ENCODE data around the gene UGT1A7.
"Not testable (repeated sequence)": the region's sequence is repeated elsewhere in the genome, so short reads cannot be mapped to it uniquely, and the experiment has no call there.

Gene UGT1A7

GRCh38 chr2:233651430-233651829, 30.3 kb upstream of the UGT1A7 start:
- in situ Hi-C loops (cut with HindIII; ENCODE audit: low pct_ligation_motif_present, low sequenced_read_pairs) = no loop called here
- Histone ChIP-seq H3K27me3 (replicated peaks) (no peaks in the 10 kb centered on the region), H3K4me3 (ENCODE audit: low read depth, low read length) (no peak overlapping the region), H3K36me3 (replicated peaks) (no peaks in the 10 kb centered on the region), H3K27ac (no peak overlapping the region)
- TF ChIP-seq CTCF (IDR thresholded peaks at IDR 0.05; ENCODE audit: low read depth, low read length, missing control alignments) = no peak
- no peak for DNase-seq

GRCh38 chr2:233654501-233654900, 27.2 kb upstream of the UGT1A7 start:
- no peak overlapping the region for H3K27ac ChIP-seq
- no peaks in the 10 kb centered on the region for H3K27me3 ChIP-seq (replicated peaks)
- no peak overlapping the region for H3K4me3 ChIP-seq (ENCODE audit: low read depth, low read length)
- H3K36me3 ChIP-seq (replicated peaks) = no peaks in the 10 kb centered on the region
- in situ Hi-C loops (cut with HindIII; ENCODE audit: low pct_ligation_motif_present, low sequenced_read_pairs) = no loop called here
- DNase-seq = no peak
- TF ChIP-seq CTCF (IDR thresholded peaks at IDR 0.05; ENCODE audit: low read depth, low read length, missing control alignments) = no peak

GRCh38 chr2:233655043-233655442, 26.7 kb upstream of the UGT1A7 start:
- Histone ChIP-seq H3K36me3 (replicated peaks) (no peaks in the 10 kb centered on the region), H3K27ac (no peak overlapping the region), H3K4me3 (ENCODE audit: low read depth, low read length) (no peak overlapping the region), H3K27me3 (replicated peaks) (no peaks in the 10 kb centered on the region)
- DNase-seq = no peak
- no peak for TF ChIP-seq CTCF (IDR thresholded peaks at IDR 0.05; ENCODE audit: low read depth, low read length, missing control alignments)
- in situ Hi-C loops (cut with HindIII; ENCODE audit: low pct_ligation_motif_present, low sequenced_read_pairs) = no loop called here

- H3K27ac ChIP-seq; in situ Hi-C loops (cut with HindIII; ENCODE audit: low pct_ligation_motif_present, low sequenced_read_pairs); DNase-seq; H3K27me3 ChIP-seq (replicated peaks); H3K4me3 ChIP-seq (ENCODE audit: low read depth, low read length); H3K36me3 ChIP-seq (replicated peaks): not testable (repeated sequence)
These were observed 25.8 kb upstream of the UGT1A7 start for GRCh38 chr2:233655943-233656342.

GRCh38 chr2:233656443-233656842, 25.3 kb upstream of the UGT1A7 start:
- Histone ChIP-seq H3K27me3 (replicated peaks) (no peaks in the 10 kb centered on the region), H3K27ac (no peak overlapping the region), H3K36me3 (replicated peaks) (no peaks in the 10 kb centered on the region), H3K4me3 (ENCODE audit: low read depth, low read length) (no peak overlapping the region)
- TF ChIP-seq CTCF (IDR thresholded peaks at IDR 0.05; ENCODE audit: low read depth, low read length, missing control alignments) = no peak
- in situ Hi-C loops (cut with HindIII; ENCODE audit: low pct_ligation_motif_present, low sequenced_read_pairs) = no loop called here
- DNase-seq = no peak

GRCh38 chr2:233658610-233659009, 23.1 kb upstream of the UGT1A7 start:
- Histone ChIP-seq H3K36me3 (replicated peaks) (no peaks in the 10 kb centered on the region), H3K4me3 (ENCODE audit: low read depth, low read length) (no peak overlapping the region), H3K27ac (no peak overlapping the region), H3K27me3 (replicated peaks) (no peaks in the 10 kb centered on the region)
- no peak for DNase-seq
- in situ Hi-C loops (cut with HindIII; ENCODE audit: low pct_ligation_motif_present, low sequenced_read_pairs) = no loop called here
- TF ChIP-seq CTCF (IDR thresholded peaks at IDR 0.05; ENCODE audit: low read depth, low read length, missing control alignments) = no peak
